Central memory CD8-positive, alpha-beta T cell (primary cell): ENCODE data around the gene KIAA0232.

ENCODE experiments used
- ATAC-seq: fragments of 150-1000 bp; cut with Tn5 transposase; replicated peaks from 2 replicates; pipeline ENCODE4 v1.10.0; 2022; ENCODE audit warnings: mild to moderate bottlenecking, moderate FRiP score, moderate number of reproducible peaks; ENCODE audit not compliant: poor library complexity, severe bottlenecking; ENCODE audit errors: extremely low read depth
- DNase-seq, 2 donors: peaks; one replicate each; pipeline ENCODE4 v3.0.0; 2021; ENCODE audit warnings: low spot score in 2 of 2
- H3K27ac Mint-ChIP-seq: one replicate; pipeline ENCODE4 v1.8.0; 2022; ENCODE audit warnings: low read depth, mild to moderate bottlenecking, moderate library complexity, mixed read lengths
- H3K27me3 Mint-ChIP-seq: one replicate; pipeline ENCODE4 v1.8.0; 2022; ENCODE audit warnings: mixed read lengths
- H3K36me3 Mint-ChIP-seq: one replicate; pipeline ENCODE4 v1.8.0; 2022; ENCODE audit warnings: mild to moderate bottlenecking, moderate library complexity, mixed read lengths; ENCODE audit not compliant: insufficient read depth
- H3K4me1 Mint-ChIP-seq: one replicate; pipeline ENCODE4 v1.8.0; 2022; ENCODE audit warnings: mixed read lengths
- H3K4me3 Mint-ChIP-seq: one replicate; pipeline ENCODE4 v1.8.0; 2022; ENCODE audit warnings: mild to moderate bottlenecking, moderate library complexity, mixed read lengths
- H3K9me3 Mint-ChIP-seq: one replicate; pipeline ENCODE4 v1.8.0; 2022; ENCODE audit warnings: mixed read lengths

Gene KIAA0232

GRCh38 chr4:6782147-6782845, at the start of gene KIAA0232:
KIAA0232 (plus strand) TSS chr4:6782727; CDS start chr4:6824454, 41,727 bp downstream.
- ATAC-seq (peak; percentile 76), DNase-seq (peak; percentile 79 to 83)
- H3K27ac Mint-ChIP-seq = peak within 1 kb of the TSS; percentile 76

GRCh38 chr4:6733358-6734164, 49.0 kb upstream of the KIAA0232 start:
- Mint-ChIP-seq H3K4me3 (no peak overlapping the region), H3K36me3 (no peaks in the 10 kb centered on the region), H3K9me3 (no peaks in the 10 kb centered on the region), H3K27me3 (peaks cover 18% of the 10 kb centered on the region), H3K4me1 (no peaks in the 10 kb centered on the region), H3K27ac (no peak overlapping the region)
- DNase-seq (no peak), ATAC-seq (no peak)

More at GRCh38 chr4:6782147-6782845, at the start of gene KIAA0232:
- Mint-ChIP-seq H3K4me1 (peaks cover 60% of the 10 kb centered on the region), H3K4me3 (peak within 1 kb of the TSS; percentile 81), H3K9me3 (no peaks in the 10 kb centered on the region), H3K36me3 (peaks cover 10% of the 10 kb centered on the region), H3K27me3 (no peaks in the 10 kb centered on the region)

GRCh38 chr4:6734165-6734786, 48.3 kb upstream of the KIAA0232 start:
- DNase-seq (no peak), ATAC-seq (no peak)
- no peaks in the 10 kb centered on the region for H3K9me3 Mint-ChIP-seq
- H3K4me3 Mint-ChIP-seq = no peak overlapping the region
- no peaks in the 10 kb centered on the region for H3K36me3 Mint-ChIP-seq
- H3K27me3 Mint-ChIP-seq = peaks cover 18% of the 10 kb centered on the region
- H3K27ac Mint-ChIP-seq = no peak overlapping the region
- no peaks in the 10 kb centered on the region for H3K4me1 Mint-ChIP-seq

- Mint-ChIP-seq H3K36me3 (no peaks in the 10 kb centered on the region), H3K4me3 (no peak overlapping the region), H3K27ac (no peak overlapping the region), H3K27me3 (peaks cover under 1% of the 10 kb centered on the region), H3K9me3 (no peaks in the 10 kb centered on the region), H3K4me1 (no peaks in the 10 kb centered on the region)
- ATAC-seq (no peak), DNase-seq (no peak)
These were observed 42.6 kb upstream of the KIAA0232 start for GRCh38 chr4:6739920-6740319.

GRCh38 chr4:6740347-6740746, 42.2 kb upstream of the KIAA0232 start:
- Mint-ChIP-seq H3K4me3 (no peak overlapping the region), H3K36me3 (no peaks in the 10 kb centered on the region), H3K27ac (no peak overlapping the region), H3K9me3 (no peaks in the 10 kb centered on the region), H3K4me1 (no peaks in the 10 kb centered on the region), H3K27me3 (no peaks in the 10 kb centered on the region)
- ATAC-seq (no peak), DNase-seq (no peak)

- H3K4me1 Mint-ChIP-seq = no peaks in the 10 kb centered on the region
- no peak overlapping the region for H3K4me3 Mint-ChIP-seq
- no peak for ATAC-seq
- H3K36me3 Mint-ChIP-seq = no peaks in the 10 kb centered on the region
- H3K27ac Mint-ChIP-seq = no peak overlapping the region
- H3K9me3 Mint-ChIP-seq = no peaks in the 10 kb centered on the region
- H3K27me3 Mint-ChIP-seq = no peaks in the 10 kb centered on the region
- DNase-seq = no peak
These were observed 40.0 kb upstream of the KIAA0232 start for GRCh38 chr4:6742507-6742906.

GRCh38 chr4:6742989-6743388, 39.5 kb upstream of the KIAA0232 start:
- DNase-seq (no peak), ATAC-seq (no peak)
- no peak overlapping the region for H3K27ac Mint-ChIP-seq
- no peak overlapping the region for H3K4me3 Mint-ChIP-seq
- H3K4me1 Mint-ChIP-seq = no peaks in the 10 kb centered on the region
- no peaks in the 10 kb centered on the region for H3K36me3 Mint-ChIP-seq
- H3K9me3 Mint-ChIP-seq = no peaks in the 10 kb centered on the region
- no peaks in the 10 kb centered on the region for H3K27me3 Mint-ChIP-seq

GRCh38 chr4:6746721-6747293, 35.7 kb upstream of the KIAA0232 start:
- no peak for ATAC-seq
- H3K4me3 Mint-ChIP-seq = no peak overlapping the region
- no peak for DNase-seq

GRCh38 chr4:6747294-6748051, 35.1 kb upstream of the KIAA0232 start:
- no peak overlapping the region for H3K27ac Mint-ChIP-seq
- DNase-seq = no peak
- no peaks in the 10 kb centered on the region for H3K27me3 Mint-ChIP-seq
- H3K36me3 Mint-ChIP-seq = no peaks in the 10 kb centered on the region
- peaks cover 6% of the 10 kb centered on the region for H3K4me1 Mint-ChIP-seq
- H3K9me3 Mint-ChIP-seq = no peaks in the 10 kb centered on the region
- H3K4me3 Mint-ChIP-seq = no peak overlapping the region
- ATAC-seq = no peak

More at GRCh38 chr4:6746721-6747293, 35.7 kb upstream of the KIAA0232 start:
- peaks cover 4% of the 10 kb centered on the region for H3K4me1 Mint-ChIP-seq
- no peaks in the 10 kb centered on the region for H3K27me3 Mint-ChIP-seq
- H3K9me3 Mint-ChIP-seq = no peaks in the 10 kb centered on the region
- H3K36me3 Mint-ChIP-seq = no peaks in the 10 kb centered on the region
- H3K27ac Mint-ChIP-seq = no peak overlapping the region

GRCh38 chr4:6748286-6748685, 34.2 kb upstream of the KIAA0232 start:
- Mint-ChIP-seq H3K4me3 (no peak overlapping the region), H3K27ac (no peak overlapping the region), H3K4me1 (peaks cover 6% of the 10 kb centered on the region), H3K36me3 (no peaks in the 10 kb centered on the region), H3K27me3 (no peaks in the 10 kb centered on the region), H3K9me3 (no peaks in the 10 kb centered on the region)
- no peak for ATAC-seq
- no peak for DNase-seq

- no peaks in the 10 kb centered on the region for H3K27me3 Mint-ChIP-seq
- no peak overlapping the region for H3K27ac Mint-ChIP-seq
- H3K4me3 Mint-ChIP-seq = no peak overlapping the region
- H3K9me3 Mint-ChIP-seq = no peaks in the 10 kb centered on the region
- no peak for DNase-seq
- no peaks in the 10 kb centered on the region for H3K36me3 Mint-ChIP-seq
- ATAC-seq = no peak
- peaks cover 6% of the 10 kb centered on the region for H3K4me1 Mint-ChIP-seq
These were observed 33.0 kb upstream of the KIAA0232 start for GRCh38 chr4:6749340-6750171.
